GM21825 (cell line): ENCODE measurements around the gene KIAA0319L.
"Not testable (repeated sequence)": the region's sequence is repeated elsewhere in the genome, so short reads cannot be mapped to it uniquely, and the experiment has no call there.

Experiments
- ATAC-seq: cut with Tn5 transposase; IDR thresholded peaks from one replicate; pipeline ENCODE4 v1.9.1; 2021; ENCODE audit warnings: mild to moderate bottlenecking, moderate library complexity; ENCODE audit not compliant: unreplicated experiment

Gene KIAA0319L

DNA sequence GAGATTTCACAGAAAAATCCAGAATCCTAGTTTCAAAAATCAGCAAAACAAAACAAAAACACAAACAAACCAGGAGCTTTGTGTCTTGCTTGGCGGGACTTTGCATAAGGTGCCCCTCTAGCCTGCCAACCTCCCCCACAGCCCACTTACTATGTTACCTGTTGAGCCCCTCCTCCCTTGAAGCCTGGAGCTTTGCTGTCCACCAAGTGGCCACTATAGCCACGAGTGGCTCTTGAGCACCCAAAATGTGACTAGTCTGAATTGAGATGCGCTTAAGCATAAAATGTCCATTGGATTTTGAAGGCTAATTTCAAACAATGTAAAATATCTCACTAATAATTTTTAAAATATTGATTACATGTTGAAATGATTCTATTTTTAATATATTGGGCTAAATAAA, 28.1 kb upstream of the KIAA0319L start:
- no peak for ATAC-seq

DNA sequence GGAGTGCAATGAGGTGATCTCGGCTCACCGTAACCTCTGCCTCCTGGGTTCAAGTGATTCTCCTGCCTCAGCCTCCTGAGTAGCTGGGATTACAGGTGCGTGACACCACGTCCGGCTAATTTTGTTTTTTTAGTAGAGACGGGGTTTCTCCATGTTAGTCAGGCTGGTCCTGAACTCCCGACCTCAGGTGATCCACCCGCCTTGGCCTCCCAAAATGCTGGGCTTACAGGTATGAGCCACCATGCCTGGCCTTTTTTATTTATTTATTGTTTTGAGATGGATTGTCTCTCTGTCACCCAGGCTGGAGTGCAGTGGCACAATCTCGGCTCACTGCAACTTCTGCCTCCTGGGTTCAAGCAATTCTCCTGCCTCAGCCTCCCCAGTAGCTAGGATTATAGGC, 24.4 kb upstream of the KIAA0319L start:
- ATAC-seq: not testable (repeated sequence)

DNA sequence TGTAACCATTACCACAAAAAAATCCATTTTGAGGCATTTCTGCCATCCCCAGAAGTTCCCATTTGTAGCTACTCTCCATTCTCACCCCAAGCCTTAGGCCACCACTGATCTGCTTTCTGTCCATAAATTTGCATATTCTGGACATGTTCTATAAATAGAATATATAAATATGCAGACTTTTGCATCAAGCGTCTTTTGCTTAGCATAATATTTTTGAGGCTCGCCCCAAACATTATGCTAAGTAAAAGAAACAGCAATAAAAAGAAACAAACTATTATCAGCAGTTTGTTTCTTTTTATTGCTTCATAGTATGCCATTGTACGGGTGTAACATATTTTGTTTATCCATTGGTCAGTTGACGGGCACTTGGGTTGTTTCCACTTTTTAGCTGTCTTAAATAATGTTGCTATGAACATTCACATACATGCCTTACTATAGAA, 23.8 kb upstream of the KIAA0319L start:
- no peak for ATAC-seq

DNA sequence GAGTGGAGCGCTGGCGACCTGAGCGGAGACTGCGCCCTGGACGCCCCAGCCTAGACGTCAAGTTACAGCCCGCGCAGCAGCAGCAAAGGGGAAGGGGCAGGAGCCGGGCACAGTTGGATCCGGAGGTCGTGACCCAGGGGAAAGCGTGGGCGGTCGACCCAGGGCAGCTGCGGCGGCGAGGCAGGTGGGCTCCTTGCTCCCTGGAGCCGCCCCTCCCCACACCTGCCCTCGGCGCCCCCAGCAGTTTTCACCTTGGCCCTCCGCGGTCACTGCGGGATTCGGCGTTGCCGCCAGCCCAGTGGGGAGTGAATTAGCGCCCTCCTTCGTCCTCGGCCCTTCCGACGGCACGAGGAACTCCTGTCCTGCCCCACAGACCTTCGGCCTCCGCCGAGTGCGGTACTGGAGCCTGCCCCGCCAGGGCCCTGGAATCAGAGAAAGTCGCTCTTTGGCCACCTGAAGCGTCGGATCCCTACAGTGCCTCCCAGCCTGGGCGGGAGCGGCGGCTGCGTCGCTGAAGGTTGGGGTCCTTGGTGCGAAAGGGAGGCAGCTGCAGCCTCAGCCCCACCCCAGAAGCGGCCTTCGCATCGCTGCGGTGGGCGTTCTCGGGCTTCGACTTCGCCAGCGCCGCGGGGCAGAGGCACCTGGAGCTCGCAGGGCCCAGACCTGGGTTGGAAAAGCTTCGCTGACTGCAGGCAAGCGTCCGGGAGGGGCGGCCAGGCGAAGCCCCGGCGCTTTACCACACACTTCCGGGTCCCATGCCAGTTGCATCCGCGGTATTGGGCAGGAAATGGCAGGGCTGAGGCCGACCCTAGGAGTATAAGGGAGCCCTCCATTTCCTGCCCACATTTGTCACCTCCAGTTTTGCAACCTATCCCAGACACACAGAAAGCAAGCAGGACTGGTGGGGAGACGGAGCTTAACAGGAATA, 20.1 kb upstream of the KIAA0319L start:
- peak; percentile 66 for ATAC-seq

DNA sequence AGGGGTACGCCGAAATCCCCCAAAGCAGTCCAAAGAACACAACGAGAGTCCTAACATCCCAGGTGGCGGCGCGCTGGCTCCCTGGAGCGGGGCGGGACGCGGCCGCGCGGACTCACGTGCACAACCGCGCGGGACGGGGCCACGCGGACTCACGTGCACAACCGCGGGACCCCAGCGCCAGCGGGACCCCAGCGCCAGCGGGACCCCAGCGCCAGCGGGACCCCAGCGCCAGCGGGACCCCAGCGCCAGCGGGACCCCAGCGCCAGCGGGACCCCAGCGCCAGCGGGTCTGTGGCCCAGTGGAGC, 19.5 kb upstream of the KIAA0319L start:
- ATAC-seq: not testable (repeated sequence)

DNA sequence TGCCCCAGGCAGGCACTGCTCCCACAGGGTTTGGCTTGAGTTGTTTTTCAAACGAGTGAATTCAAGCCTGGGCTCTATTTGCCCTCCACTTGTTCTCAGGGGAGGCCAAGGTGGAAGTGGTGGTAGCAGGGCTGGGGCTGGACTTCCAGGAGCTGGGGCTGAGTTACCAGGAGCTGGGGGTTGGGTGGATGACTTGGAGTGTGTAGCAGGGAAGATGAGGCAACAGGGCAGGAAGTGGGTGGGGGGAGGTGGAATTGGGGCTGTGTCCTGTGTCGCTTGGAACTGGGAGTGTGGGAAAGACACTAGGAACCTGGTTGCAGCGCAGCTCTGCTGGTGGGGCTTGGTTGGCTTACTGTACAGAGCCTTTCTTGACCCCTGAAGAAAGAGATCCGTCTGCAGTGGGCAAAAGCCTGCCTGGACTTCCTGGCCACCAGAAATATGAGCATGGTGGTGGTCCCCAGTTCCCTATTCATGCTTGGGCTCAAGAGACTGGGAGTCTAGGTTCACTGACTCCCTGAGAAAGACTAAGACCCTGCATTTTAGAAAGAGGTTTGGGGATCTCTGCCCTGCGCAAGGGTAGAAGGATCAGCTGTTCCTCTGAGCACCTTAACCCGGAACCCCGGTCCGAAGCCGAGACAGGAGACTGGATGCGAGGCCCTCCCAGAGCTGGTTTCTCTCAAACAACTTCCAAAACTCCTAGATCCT, 19.0 kb upstream of the KIAA0319L start:
- ATAC-seq: no peak

DNA sequence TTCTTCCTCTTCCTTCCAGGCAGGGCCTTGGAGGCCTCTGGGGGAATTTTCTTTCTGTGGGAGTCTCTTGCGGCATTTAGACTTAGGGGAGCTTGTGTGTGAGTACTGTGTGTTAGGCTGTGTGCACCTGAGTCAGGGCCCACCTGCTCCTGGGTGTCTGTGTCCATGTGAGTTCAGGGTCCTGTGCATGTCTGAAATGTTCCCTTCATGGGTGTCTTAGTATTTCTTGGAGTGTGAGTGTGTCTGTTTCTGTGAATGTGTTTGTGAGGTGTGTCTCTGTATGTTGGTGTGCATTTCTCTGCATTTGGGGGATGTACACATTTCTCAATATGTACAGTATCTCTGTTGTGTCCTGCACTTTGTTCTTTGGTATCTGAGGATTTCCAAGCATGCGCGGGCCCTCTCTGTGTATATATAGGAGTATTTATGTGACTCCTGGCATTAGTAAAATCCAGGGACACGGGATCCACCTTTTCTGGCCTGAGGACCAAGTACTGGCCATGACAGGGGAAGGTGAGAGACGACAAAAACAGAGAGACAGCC, 18.3 kb upstream of the KIAA0319L start:
- no peak for ATAC-seq

DNA sequence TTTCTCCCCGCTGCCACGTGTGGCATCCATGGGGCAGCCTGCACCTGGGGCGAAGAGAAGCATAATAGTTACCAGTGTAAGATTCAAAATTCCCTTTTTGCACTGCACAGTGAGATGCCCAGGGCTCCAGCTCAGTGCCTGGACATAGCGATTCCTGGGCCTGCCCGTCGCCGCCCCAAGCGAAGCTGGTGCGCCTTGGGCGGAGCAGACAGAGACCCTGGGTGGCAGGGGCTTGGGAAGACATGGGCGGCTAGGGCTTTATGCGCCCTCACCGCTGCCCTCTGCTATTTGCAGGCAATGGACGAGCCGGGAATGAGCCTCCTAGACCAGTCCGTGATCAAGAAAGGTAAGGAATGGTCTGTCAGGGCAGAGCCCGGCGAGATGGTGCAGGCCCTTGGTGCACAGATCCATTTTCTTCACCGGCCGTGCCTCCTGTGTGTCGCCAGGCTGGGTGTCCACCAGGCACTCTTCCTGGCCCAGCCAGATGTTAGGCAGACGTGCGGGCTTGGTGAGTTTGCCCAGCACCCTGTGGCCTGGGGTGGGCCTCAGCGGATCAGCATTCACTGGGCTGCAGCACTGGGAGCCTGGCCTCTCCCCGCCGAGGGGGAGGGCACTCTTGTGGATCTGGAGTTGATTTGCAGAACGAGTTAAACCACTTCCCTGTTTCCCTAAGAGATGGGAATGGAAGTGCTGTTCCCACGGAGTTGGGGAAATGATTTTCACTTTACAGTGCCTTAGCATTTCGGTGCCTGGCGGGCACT, 17.6 kb upstream of the KIAA0319L start:
- no peak for ATAC-seq

DNA sequence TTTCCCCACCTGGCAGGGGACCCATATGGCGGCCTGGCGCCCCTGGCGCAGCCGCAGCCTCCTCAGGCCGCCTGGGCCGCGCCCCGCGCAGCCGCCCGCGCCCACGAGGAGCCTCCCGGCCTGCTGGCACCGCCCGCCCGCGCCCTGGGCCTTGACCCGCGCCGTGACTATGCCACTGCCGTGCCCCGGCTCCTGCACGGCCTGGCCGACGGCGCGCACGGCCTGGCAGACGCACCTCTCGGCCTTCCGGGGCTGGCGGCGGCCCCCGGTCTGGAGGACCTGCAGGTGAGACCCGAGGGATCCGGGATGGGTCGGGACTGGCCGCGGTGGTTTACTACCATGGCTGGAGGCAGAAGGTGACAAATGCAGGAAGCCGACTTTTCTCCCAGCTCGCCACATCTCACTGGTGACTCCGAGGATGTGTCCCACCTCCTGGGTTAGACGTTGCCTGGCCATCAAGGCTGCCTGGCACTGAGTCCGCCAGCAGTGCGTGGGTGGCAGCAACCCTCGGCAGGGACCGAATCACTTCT, 17.0 kb upstream of the KIAA0319L start:
- no peak for ATAC-seq

DNA sequence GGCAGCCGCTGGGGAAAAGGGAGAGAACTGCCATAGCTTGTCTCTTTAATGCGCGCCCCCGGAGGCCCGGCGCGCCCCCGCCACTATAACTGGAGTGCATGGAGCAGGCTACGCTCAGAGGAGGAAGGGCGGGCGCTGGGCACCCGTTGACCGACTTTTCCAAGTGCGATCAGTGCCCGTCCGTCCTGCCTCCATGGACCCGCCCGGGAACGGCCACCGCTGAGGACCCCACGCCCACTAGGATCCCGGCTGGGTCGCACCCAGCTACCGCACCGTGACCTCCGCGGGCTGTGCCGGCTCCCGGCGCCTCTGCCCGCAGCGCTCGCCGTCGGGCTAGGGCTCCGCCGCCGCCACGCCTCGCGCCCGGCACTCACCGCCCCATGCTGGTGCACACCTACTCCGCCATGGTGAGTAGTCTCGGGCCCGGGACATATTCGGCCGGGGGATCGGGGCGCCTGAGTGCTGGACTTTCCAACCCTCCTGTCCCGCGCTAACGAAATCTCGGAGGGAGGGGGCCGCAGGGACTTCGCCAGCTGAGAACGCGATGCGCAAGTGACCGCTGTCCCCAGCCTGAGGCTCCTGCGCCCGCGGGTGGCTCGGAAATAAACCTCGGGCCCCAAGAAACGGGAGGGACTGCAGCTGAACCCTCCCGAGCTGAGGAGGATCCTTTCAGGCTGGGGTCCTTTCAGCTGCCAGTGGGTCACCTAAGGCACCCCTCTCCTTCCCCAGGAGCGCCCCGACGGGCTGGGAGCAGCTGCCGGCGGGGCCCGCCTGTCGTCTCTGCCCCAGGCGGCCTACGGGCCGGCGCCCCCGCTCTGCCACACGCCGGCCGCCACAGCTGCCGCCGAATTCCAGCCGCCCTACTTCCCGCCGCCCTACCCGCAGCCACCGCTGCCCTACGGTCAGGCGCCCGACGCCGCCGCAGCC, 16.3 kb upstream of the KIAA0319L start, which contains the start of gene TFAP2E:
Gene TFAP2E, plus strand, starts transcription at position 117 of the 927 bp plus-strand sequence. Its CDS starts 264 bp downstream, at position 381.
- ATAC-seq: no peak

DNA sequence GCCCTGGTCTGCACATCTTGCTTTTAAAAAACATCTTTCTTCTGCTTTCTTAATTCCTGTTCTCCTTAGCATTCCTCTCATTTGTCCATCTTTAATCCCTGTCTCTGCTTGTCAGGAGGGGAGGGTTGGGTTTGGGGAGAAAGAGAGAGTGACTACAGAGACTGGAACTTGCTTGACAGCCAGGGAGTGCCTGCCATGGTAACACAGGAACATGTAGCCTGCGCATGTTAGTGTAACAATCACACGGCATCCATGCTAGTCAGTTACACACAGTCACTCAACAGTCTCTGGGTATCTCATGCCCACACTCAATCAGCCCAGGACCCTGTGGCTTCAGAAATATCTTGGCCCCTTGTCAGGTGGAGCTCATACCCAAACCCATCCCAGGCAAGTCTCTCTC, 15.1 kb upstream of the KIAA0319L start:
- ATAC-seq: no peak

DNA sequence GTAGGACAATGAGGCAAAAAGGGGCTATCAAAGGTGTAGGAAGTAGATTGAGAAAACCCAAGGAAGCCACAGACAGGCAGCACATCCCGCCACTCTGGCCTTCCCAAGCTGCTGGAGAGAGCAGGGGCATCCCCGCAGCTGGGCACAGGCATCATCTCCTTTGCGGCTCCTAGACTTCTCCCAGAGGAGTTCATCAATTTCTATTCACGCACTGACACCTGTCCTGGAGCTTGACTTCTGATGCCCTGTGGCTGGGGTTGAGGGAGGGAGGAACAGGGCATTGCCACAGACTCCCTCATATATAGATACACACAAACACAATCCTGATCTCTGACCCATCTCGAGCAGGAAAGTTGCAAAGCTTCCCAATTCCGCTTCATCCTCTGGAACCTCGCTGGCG, 14.1 kb upstream of the KIAA0319L start:
- ATAC-seq: no peak

DNA sequence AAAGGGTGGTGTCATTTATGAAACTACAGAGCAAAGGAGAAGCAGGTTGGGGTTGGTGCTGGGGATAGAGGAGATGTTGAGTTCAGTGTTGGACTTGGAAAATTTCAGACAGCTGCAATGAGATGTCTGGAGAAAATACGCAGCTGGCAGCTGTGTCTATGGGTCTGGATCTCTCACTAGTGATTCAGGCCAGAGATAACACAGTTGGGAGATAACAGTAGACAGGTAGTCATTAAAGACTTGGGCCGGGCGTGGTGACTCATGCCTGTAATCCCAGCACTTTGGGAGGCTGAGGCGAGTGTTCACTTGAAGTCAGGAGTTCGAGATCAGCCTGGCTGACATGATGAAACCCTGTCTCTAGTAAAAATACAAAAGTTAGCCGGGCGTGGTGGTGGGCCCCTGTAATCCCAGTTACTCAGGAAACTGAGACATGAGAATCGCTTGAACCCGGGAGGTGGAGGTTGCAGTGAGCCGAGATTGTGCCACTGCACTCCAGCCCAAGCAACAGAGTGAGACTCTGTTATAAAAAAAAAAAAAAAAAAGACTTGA, 13.5 kb upstream of the KIAA0319L start:
- ATAC-seq: no peak

DNA sequence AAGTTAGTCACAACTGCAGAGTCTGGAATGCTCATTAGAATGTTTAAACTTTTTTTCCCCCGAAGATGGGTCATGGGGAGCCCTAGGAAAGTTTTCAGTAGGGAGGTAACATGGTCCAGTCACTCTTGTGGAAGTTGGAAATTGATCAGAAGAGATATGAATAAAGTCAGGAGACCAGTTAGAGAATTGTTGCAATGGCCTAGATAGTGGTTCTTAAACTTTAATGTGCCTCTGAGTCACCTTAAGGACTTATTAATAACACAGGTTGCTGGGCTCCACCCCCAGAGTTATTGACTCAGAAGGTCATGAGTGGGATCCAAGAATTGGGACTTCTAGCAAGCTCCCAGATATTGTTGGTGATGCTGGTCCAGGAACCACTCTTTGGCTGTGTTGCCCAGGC, 12.7 kb upstream of the KIAA0319L start:
- ATAC-seq: no peak

DNA sequence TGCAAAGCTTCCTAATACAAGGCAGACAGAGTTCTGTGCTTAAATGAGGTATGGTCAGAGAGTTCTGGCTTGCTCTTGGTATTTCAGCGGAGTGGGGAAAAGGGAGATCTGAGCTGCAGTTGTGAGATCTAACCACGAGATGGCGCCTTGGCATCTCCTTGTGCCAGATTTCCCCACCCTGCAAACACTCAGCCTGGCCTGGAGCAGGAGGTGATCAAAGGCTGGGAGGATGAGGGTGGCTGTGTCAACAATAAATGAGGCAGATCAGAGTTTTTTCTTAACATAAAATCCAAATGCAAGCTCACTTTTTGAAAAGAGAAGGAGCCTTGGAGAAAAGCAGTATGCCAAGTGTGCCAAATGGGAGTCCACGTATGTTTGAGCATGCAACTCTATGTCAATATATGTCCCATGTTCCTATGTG, 11.8 kb upstream of the KIAA0319L start:
- no peak for ATAC-seq

DNA sequence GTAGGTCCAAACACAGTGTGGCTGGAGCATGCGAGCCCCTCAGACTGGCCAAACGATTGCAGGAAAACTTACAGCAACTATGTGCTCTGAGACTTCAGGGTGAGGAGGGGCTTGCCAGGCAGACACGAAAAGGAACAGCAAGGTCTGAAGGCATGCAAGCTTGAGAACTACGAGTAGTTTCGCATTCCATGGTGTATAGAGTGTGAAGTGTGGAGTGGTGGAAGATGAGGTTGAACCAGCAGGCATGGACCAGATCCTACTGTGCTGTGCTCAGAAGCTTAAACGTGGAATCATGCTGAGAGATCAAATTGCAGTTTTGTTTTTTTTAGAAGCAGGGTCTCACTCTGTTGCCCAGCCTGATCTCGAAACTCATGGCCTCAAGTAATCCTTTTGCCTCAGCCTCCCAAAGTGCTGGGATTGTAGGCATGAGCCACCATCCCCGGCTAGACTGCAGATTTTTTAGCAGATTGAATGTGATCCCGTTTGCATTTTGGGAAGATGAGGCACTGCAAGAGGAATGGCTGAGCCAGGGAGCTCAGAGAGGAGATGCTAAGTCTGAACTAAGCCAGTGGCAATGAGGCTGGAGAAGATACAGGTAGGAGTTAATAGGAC, 10.8 kb upstream of the KIAA0319L start:
- no peak for ATAC-seq

DNA sequence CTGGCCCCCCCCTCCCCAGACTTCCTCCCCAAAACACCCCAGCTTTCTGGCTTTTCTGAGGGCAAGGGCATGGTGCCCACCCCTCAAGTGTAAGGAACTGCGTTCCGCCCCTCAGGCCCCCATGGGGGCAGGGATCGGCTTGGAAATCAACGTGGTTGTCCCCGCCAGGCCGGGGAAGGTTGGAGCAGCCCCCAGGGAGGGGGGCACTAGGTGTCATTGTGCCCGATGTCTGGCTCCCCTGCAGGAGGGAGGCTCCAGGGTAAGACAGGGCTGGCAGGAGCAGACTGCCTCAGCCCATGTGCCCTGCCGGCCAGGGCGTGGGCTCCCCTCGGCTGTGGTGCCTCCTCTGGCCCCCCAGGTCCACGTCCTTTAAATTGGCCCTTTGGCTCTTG, 8.5 kb upstream of the KIAA0319L start:
- no peak for ATAC-seq

DNA sequence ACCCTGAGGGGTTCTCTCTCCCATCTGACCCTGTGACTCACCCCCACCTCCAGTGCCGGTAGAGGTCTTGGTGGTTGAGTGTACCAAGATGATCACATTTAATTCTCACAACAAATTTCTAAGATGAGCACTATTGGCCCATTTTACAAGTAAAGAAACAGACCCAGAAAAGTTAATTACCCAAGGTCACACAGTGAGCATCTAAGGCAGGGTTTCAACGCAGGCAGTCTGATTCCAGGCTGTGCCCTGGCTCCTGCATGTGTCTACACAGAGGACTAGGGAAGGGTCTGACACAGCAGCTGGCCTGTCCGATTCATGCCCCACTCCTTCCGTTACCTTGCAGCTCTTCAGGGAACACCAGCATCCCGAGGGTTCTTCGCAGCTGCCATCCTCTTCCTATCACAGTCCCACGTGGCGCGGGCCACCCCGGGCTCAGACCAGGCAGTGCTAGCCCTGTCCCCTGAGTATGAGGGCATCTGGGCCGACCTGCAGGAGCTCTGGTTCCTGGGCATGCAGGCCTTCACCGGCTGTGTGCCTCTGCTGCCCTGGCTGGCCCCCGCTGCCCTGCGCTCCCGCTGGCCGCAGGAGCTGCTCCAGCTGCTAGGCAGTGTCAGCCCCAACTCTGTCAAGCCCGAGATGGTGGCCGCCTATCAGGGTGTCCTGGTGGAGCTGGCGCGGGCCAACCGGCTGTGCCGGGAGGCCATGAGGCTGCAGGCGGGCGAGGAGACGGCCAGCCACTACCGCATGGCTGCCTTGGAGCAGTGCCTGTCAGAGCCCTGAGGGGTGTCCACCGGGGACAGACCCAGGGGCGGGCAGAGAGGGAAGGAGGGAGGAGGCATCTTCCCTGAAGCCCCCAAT, 7.9 kb upstream of the KIAA0319L start:
- no peak for ATAC-seq
